Measurements from ENCODE around the gene DDX10. TPM values are rescaled to one million over a fixed set of nuclear protein-coding genes. Genes with fewer than 3 reads are reported as not detected.
"Not testable (repeated sequence)": the region's sequence is repeated elsewhere in the genome, so short reads cannot be mapped to it uniquely, and the experiment has no call there.

The DDX10 gene
- total RNA-seq, 1 donor from 2014 or later, result 32.0 TPM

- intact Hi-C loops (cut with micrococcal nuclease), result no loop called here
Measured at GRCh38 chr11:108818971-108819370, 154.1 kb downstream of the DDX10 start.

GRCh38 chr11:108819957-108820356, 155.1 kb downstream of the DDX10 start:
- intact Hi-C loops (cut with micrococcal nuclease), result no loop called here

DNA sequence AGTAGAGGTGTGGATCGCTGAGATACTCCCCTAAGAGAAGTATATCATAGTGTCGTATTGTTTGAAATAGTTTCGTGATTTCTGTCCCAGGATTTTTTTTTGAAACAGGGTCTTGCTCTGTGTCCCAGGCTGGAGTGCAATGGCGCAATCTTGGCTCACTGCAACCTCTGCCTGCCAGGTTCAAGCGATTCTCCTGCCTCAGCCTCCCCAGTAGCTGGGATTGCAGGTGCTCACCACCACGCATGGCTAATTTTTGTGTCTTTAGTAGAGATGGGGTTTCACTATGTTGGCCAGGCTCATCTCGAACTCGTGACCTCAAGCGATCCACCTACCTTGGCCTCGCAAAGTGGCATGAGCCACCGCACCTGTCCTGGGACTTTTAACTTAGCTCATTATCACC, 159.1 kb downstream of the DDX10 start:
- intact Hi-C loops (cut with micrococcal nuclease), result not testable (repeated sequence)

GRCh38 chr11:108824545-108824944, 159.7 kb downstream of the DDX10 start:
- intact Hi-C loops (cut with micrococcal nuclease), result no loop called here

DNA sequence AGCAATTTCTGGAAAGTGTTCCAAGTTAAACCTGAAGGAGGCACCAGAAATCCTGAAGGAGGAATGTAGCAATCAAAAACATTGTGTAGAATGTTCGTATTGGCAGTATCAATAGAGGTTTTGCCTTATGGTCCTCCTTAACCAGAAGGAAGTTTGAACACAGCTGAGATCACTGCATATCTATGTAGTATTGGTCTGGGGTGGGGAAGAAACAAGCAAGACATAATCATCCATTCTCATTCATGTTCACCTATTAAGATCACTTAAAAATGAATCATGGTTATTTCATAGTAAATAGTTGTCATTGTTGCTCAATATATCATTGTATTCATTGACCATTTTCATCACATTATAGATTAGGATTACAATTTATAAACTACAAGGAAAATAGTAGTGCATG, 160.5 kb downstream of the DDX10 start:
- intact Hi-C loops (cut with micrococcal nuclease), result no loop called here

GRCh38 chr11:108826136-108826535, 161.3 kb downstream of the DDX10 start:
- intact Hi-C loops (cut with micrococcal nuclease), result no loop called here

DNA sequence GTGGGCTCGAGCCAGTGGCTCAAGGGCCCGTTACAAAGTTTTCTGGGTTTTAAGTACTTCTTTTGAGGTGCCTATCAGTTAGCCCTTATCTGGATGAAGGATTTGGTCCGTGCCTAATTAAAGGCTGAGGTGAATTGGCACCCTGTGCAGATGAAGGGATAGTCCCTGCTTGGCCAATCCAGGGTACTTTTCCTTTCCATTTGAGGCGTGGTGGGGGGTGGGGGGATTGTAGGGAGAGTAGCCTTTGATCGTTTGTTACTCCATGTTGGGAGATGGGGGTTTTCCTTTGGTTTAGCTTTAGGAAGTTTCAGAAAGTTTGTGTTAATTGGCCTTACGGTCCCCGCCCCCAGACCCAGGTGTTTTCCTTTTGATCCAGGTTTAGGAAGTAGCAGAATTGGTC, 170.8 kb downstream of the DDX10 start:
- intact Hi-C loops (cut with micrococcal nuclease), result no loop called here

GRCh38 chr11:108836541-108836940, 171.7 kb downstream of the DDX10 start:
- intact Hi-C loops (cut with micrococcal nuclease), result no loop called here

DNA sequence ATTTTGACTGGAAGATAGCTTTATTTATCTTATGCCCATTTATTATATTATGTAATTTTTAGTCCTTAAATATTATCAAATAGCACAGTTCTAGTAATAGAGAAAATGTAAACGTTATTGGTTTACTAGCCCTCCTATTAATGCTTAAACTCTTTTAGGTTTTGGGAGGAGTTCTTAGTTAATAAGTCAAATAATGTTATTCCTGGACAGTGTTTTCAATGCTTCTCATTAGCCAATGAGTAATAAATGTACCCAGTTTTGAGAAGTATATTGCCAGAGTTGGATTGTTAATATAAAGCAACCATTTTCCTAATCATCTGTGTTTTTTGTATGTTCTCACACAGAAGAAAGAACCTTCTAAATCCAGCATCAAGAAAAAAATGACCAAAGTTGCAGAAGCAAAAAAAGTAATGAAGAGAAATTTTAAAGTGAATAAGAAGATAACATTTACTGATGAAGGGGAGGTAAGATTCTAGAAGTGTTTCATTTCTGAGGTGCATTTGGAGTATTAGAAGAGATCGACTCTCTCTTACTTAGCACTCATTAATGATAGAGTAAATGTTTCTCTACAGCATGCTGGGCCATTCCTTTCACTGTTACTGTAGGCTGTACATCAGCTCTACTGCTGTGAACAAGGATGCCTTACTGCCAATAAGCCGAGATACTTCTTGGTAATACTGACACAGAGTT, 173.4 kb downstream of the DDX10 start:
- intact Hi-C loops (cut with micrococcal nuclease), result no loop called here

- intact Hi-C loops (cut with micrococcal nuclease), result no loop called here
Measured at GRCh38 chr11:108838792-108839105, 173.9 kb downstream of the DDX10 start.

DNA sequence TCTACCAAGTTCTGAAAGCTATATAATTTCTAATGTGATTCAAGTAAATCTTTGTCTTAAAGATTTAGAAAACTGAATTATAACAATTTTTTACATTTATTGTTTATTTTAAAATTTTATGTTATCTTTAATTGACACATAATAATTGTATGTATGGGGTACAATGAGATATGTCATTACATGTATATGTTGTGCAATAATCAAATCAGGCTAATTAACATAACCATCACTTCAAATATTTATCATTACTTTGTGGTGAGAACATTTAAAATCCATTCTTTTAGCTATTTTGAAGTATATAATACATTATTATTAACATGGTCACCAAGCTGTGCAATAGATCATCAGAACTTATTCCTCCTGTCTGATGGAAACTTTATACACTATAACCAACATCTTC, 181.1 kb downstream of the DDX10 start:
- intact Hi-C loops (cut with micrococcal nuclease), result no loop called here

DNA sequence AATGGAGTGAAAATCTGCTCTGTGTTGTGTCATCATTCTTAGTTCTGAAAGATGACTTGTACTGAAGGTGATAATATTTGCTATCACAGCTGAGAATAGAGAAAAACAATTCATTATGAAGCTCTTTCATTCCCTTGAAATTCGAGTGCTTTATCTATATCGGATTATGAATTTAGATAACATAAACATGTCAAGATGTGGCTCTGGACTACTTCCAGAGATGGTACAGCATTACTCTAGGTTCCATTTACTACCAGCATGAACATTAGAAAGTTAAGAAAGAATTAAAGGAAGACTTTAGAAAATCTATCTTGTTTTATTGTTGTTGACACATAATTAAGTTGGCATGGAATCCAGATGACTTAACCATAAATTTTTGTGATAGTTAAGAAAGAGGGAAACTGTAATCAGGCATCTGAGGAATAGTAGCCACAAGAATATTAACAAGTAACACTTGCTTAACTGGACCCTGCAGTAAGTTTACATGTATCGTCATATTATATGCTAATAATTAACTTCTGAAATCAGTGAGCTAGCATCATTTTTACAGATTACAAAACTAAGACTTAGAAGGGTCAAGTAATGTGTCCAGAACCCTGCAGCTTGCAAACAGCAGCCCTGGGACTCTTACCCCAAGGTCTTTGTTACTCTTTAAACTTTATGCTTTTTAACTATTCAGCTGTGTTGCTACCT, 182.6 kb downstream of the DDX10 start:
- intact Hi-C loops (cut with micrococcal nuclease), result no loop called here

DNA sequence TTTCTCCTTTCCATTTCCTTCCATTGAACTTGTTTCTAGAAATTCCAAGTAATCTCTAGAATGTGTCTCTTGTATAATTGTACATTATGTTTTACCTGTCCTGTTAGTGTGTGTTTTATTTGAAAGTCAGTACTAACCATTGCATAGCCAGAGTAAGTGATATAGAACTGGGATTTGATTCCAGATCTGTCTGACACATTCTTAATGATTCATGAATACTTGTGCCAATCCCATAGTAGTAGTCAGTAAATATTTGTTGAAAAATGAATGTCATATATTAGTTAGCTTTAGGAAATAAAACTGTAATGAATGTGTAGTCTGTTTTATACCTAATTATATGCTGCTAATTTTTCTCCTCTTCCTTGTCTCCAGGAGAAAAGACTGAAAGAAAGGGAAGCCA, 186.9 kb downstream of the DDX10 start:
- intact Hi-C loops (cut with micrococcal nuclease), result no loop called here

GRCh38 chr11:108852701-108853100, 187.8 kb downstream of the DDX10 start:
- intact Hi-C loops (cut with micrococcal nuclease), result no loop called here

DNA sequence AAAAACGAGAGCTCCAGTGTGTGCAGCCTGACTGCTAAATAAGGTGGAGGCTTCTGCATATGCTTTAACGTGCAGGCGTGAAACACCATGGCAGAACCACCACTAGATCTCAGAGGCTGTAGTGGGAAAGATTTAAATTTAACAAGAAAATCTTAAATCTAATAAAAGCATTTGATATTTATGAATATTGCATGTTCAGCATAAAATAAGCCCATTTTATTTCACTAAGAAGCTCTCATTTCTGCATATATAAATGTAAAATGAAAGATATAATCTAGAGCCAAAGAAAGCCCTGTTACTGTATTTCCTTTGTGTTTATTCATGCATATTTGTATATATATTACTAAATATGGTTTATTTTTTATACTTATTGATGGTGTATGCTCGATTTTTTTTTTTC, 188.3 kb downstream of the DDX10 start:
- intact Hi-C loops (cut with micrococcal nuclease), result no loop called here

- intact Hi-C loops (cut with micrococcal nuclease), result no loop called here
Measured at GRCh38 chr11:108853864-108854263, 189.0 kb downstream of the DDX10 start.

DNA sequence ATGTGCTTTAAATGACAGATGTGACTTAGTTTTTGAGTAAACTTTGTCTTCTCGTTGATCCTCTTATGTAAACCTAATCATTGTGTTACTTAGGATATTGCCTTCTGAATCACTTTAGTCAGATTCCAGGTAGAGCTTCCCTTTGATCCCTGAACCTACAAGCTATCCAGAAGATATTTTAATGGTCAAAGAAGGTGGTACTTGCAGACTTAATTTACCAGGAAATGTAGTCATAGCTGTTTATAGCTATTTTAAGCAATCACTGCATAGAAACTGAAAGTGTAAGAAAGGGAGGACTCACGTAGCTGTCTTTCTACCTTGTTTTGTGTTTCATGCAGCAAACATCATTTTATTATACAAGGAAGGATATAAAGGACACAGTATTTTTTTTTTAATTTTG, 189.5 kb downstream of the DDX10 start:
- intact Hi-C loops (cut with micrococcal nuclease), result no loop called here

DNA sequence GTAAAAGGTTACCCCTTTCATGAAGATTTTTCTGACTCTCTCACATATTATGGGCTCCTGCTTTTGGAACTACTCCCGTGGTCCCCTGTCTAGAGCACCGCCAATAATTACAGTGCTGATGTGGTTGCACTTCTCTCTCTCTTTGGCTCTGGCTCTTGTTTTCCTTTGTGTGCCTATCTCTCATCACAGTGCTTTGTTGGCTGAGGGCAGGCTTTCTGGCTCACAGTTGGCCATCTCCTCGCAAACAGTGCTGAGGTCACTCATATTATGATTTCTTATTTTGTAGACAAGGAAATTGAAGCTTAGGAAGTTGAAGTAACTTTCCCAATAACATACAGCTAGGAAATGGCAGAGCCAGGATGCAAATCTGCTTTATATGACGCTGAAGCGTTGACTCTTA, 192.5 kb downstream of the DDX10 start:
- intact Hi-C loops (cut with micrococcal nuclease), result no loop called here

DNA sequence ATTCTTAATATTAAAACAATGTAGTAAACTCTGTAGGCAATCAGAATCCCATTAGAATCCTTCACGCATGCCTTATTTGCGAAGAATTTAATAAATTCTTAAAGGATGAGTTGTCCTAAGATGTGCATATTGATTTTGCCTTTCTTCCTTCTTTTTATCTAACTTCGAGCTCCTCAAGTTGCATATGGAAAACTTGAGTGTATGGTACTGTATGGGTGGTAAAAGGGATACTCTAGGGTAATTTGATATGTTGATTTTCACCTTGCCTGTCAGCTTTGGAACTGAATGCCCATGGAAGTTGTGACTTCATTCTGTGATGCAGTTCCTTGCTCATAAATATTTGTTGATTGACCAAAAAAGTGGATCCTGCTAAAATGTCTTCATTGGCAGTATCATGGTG, 193.8 kb downstream of the DDX10 start:
- intact Hi-C loops (cut with micrococcal nuclease), result no loop called here

DNA sequence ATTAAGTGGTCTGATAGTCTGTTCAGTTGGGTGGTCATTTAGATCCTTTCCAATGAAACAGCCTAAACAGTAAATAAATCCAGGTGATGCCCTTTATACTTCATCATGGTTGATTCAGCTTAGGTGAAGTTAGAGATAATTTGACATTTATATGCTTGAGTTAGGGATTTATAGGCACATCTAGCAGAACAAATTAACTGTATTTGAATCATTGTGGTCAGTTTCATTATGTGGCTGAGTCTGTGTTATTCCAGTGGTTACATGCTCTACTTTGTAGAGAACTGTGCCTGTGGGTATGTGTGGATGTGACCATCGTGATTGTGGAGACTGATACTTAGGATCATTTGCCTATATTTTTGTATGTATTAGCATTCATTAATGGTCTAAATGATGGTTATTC, 194.6 kb downstream of the DDX10 start:
- intact Hi-C loops (cut with micrococcal nuclease), result no loop called here

DNA sequence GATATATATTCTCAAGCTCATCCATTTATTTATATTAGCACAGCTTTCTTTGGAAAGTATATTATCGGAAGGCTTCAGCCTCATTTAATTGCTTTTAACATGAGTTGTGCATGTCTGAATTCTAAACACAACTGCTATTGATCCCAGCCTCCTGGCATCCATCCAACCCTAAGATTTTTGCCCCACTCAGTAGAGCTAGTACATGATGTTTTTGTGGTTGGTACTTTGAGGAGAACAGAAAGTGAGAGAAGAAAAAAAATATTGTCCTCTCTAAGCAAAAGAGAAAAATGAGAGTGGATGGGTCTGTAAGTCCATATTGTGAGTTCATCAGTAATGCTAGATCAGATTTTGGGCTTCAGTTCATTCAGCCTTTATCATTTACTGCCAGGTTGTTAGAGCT, 198.7 kb downstream of the DDX10 start:
- intact Hi-C loops (cut with micrococcal nuclease), result no loop called here

- intact Hi-C loops (cut with micrococcal nuclease), result no loop called here
Measured at GRCh38 chr11:108865406-108865805, 200.5 kb downstream of the DDX10 start.

DNA sequence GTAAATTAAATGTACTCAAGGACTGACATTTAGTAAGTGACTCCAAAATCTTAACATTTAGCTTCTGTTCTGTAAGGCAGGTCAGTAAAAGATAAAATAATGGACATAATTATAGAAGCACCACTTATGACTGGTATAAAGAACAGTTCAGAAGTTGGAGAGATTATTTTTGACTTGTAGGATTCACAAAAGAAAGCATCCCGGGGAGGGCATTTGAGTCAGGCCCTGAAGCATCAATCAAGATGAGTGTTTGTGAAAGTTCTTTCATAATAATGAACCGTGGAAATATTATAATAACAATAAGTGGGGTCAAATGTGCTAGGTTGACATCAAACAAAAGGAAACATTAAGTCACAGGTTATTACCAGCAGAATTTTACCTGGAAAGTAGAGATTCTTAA, 201.9 kb downstream of the DDX10 start:
- intact Hi-C loops (cut with micrococcal nuclease), result no loop called here
